Effector memory CD8-positive, alpha-beta T cell (primary cell): ENCODE results near the gene SMAGP.

Experiments
- ATAC-seq: fragments of 150-1000 bp; cut with Tn5 transposase; replicated peaks from 2 replicates; pipeline ENCODE4 v1.10.0; 2021; ENCODE audit warnings: mild to moderate bottlenecking, moderate library complexity
- DNase-seq, 3 experiments: peaks; one replicate each; pipeline ENCODE4 v3.0.0; 2021
- H3K27ac Mint-ChIP-seq, 2 donors: one replicate each; pipeline ENCODE4 v1.8.0; 2022; ENCODE audit warnings: mild to moderate bottlenecking in 2 of 2, mixed read lengths in 2 of 2, moderate library complexity in 2 of 2
- H3K27me3 Mint-ChIP-seq, 2 donors: one replicate each; pipeline ENCODE4 v1.8.0; 2022; ENCODE audit warnings: mixed read lengths in 2 of 2
- H3K36me3 Mint-ChIP-seq: one replicate; pipeline ENCODE4 v1.8.0; 2022; ENCODE audit warnings: mild to moderate bottlenecking, moderate library complexity, mixed read lengths; ENCODE audit not compliant: insufficient read depth
- H3K4me1 Mint-ChIP-seq, 2 donors: one replicate each; pipeline ENCODE4 v1.8.0; 2022; ENCODE audit warnings: low read depth in 2 of 2, mixed read lengths in 2 of 2
- H3K4me3 Mint-ChIP-seq, 2 donors: one replicate each; pipeline ENCODE4 v1.8.0; 2022; ENCODE audit warnings: mild to moderate bottlenecking in 2 of 2, mixed read lengths in 2 of 2, moderate library complexity in 2 of 2
- H3K9me3 Mint-ChIP-seq, 2 donors: one replicate each; pipeline ENCODE4 v1.8.0; 2022; ENCODE audit warnings: mixed read lengths in 2 of 2

The SMAGP gene

GRCh38 chr12:51247523-51248206, 22.6 kb downstream of the SMAGP start:
- peak overlapping the region in 1 of 2 donors; percentile 56 for H3K4me3 Mint-ChIP-seq
- no peaks in the 10 kb centered on the region for H3K27me3 Mint-ChIP-seq
- H3K27ac Mint-ChIP-seq = peak overlapping the region; percentile 46 to 91
- ATAC-seq (no peak), DNase-seq (no peak)
- H3K4me1 Mint-ChIP-seq = peaks cover 37 to 41% of the 10 kb centered on the region in 2 donors
- no peaks in the 10 kb centered on the region for H3K9me3 Mint-ChIP-seq
- peaks cover 44% of the 10 kb centered on the region for H3K36me3 Mint-ChIP-seq

- H3K27ac Mint-ChIP-seq = peak overlapping the region; percentile 91 to 92
- DNase-seq = peak in 2 of 3 experiments; percentile 20 to 26
- peak overlapping the region in 1 of 2 donors; percentile 56 for H3K4me3 Mint-ChIP-seq
- peaks cover 54% of the 10 kb centered on the region for H3K36me3 Mint-ChIP-seq
- peaks cover 42 to 51% of the 10 kb centered on the region in 2 donors for H3K4me1 Mint-ChIP-seq
- ATAC-seq = peak; percentile 77
- no peaks in the 10 kb centered on the region for H3K9me3 Mint-ChIP-seq
- no peaks in the 10 kb centered on the region for H3K27me3 Mint-ChIP-seq
Measured at GRCh38 chr12:51246254-51246853, 23.9 kb downstream of the SMAGP start.

DNA sequence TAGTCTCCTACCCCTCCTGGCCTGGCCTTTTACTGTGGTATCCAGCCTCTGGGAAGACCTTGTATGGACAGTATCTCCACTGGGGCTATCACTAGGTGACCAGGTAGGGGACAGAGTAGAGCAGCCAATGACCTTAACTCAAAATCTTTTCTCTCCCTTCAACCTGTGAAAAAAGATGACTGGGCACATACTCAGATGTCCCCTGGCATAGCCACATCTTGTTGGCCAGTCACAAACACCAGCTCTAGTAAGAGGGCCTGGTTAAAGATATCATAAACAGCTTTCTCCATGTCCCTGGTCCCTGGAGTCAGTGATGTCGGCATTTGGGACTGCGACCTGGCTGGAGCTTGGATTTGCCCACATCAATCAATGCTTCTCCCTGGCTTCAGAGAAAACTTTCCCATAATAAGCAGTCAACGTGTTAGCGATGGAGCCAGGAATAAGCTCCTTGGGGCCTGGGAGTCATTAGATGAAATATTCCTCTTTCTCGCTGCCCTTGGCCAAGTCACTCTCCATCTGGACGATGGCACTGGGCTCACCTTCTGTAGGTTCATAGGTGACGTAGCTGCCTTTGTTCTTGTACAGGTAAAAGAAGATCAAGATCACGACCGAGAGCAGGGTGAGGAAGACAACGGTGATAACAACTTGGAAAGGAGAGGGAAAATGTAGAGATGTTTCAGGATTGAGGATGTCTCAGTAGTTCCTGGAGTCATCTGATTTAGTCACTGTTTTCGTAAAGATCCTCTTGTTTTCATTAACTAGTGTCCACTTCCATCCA, 24.6 kb downstream of the SMAGP start:
- Mint-ChIP-seq H3K36me3 (peaks cover 61% of the 10 kb centered on the region), H3K27ac (peak overlapping the region; percentile 91 to 92), H3K9me3 (no peaks in the 10 kb centered on the region), H3K4me1 (peaks cover 46 to 58% of the 10 kb centered on the region in 2 donors), H3K4me3 (no peak overlapping the region), H3K27me3 (no peaks in the 10 kb centered on the region)
- no peak for DNase-seq
- no peak for ATAC-seq

DNA sequence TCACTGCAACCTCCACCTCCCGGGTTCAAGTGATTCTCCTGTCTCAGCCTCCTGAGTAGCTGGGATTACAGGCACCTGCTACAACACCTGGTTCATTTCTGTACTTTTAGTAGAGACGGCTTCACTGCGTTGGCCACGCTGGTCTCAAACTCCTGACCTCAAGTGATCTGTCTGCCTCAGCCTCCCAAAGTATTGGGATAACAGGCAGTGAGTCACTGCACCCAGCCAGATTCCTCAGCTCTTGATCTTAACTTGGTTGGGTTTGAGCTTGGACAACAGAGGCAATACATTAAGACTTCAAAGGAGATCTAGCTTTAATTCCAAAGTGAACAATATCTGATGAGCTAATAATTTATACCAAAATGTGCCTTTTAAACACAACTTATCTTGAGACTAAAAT, 25.9 kb downstream of the SMAGP start:
- no peak for ATAC-seq
- Mint-ChIP-seq H3K4me3 (no peak overlapping the region), H3K27ac (peak overlapping the region in 1 of 2 donors; percentile 91), H3K27me3 (no peaks in the 10 kb centered on the region), H3K9me3 (no peaks in the 10 kb centered on the region), H3K4me1 (peaks cover 57 to 69% of the 10 kb centered on the region in 2 donors), H3K36me3 (peaks cover 71% of the 10 kb centered on the region)
- DNase-seq = no peak

DNA sequence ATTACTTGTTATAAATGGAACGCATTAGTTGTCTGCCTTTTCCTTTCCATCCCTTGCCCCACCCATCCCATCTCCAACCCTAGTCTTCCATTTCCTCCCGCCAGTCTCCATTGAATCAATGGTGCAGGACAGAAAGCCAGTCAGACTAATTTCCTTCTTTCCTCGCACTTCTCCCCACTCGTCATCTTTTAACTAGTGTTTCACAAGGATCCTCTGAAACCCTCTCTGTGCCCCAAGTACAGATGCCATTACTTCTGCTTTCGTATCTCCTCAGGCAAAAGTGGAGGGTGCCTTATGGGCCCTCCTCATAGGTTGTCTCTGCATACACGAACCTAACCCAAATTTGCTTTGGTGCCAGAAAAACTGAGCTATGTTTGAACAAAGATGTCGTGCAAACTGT, 27.3 kb downstream of the SMAGP start:
- peaks cover 85% of the 10 kb centered on the region for H3K36me3 Mint-ChIP-seq
- H3K9me3 Mint-ChIP-seq = no peaks in the 10 kb centered on the region
- no peak for DNase-seq
- no peaks in the 10 kb centered on the region for H3K27me3 Mint-ChIP-seq
- no peak overlapping the region for H3K4me3 Mint-ChIP-seq
- peaks cover 57 to 73% of the 10 kb centered on the region in 2 donors for H3K4me1 Mint-ChIP-seq
- peak overlapping the region in 1 of 2 donors; percentile 59 for H3K27ac Mint-ChIP-seq
- no peak for ATAC-seq

GRCh38 chr12:51242120-51242519, 28.1 kb downstream of the SMAGP start:
- Mint-ChIP-seq H3K9me3 (no peaks in the 10 kb centered on the region), H3K27ac (peak overlapping the region in 1 of 2 donors; percentile 59), H3K4me1 (peaks cover 52 to 68% of the 10 kb centered on the region in 2 donors), H3K27me3 (no peaks in the 10 kb centered on the region), H3K36me3 (peaks cover 88% of the 10 kb centered on the region), H3K4me3 (peak overlapping the region in 1 of 2 donors; percentile 27)
- DNase-seq (no peak), ATAC-seq (no peak)

- no peak for DNase-seq
- Mint-ChIP-seq H3K36me3 (peaks cover 82% of the 10 kb centered on the region), H3K27ac (peak overlapping the region in 1 of 2 donors; percentile 100), H3K27me3 (no peaks in the 10 kb centered on the region), H3K4me3 (peak overlapping the region; percentile 95 to 97), H3K9me3 (no peaks in the 10 kb centered on the region), H3K4me1 (peaks cover 42 to 57% of the 10 kb centered on the region in 2 donors)
- no peak for ATAC-seq
Measured at GRCh38 chr12:51240971-51241370, 29.2 kb downstream of the SMAGP start.

DNA sequence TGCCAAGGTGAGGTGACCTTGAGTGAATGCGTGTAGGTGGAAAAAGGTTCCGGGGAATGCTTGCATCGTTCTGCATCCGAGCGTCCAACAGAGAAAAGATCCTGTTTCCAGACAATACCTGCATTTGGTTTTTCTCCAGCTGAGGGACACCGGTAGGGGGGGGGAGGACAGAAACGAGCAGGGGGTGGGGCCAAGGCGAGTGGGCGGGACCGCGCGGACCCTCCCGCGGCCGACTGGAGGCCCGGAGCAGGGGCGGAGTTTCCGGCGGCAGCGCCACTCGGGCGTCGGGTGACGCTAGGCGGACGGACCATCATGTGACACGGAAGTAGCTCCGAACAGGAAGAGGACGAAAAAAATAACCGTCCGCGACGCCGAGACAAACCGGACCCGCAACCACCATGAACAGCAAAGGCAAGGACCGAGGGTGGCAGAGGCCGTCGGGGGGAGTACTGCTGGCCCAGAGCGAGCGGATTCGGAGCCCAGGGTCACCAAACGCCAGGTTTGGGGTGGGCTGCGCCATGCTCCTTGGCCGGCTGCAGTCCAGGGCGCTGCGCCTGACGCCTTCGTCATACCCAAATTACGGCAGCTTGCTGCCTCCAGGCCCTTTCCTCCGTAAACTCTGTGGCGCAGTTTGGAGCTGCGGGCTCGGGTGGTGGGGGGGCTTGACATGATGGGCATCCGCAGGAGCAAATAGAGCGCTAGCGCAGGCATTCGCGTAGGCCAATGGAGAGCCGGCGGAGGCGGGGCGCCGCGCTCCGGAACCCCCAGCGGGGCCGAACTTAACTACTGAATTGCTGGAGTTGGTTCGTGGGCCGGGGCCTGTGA, 31.5 kb downstream of the SMAGP start, which contains the start of gene DAZAP2:
DAZAP2 (plus strand) TSS at position 317 of the 825 bp plus-strand sequence; CDS start at position 399, 82 bp downstream.
- Mint-ChIP-seq H3K27ac (peak within 1 kb of the TSS; percentile 100), H3K4me1 (peaks cover 33 to 45% of the 10 kb centered on the region in 2 donors), H3K27me3 (no peaks in the 10 kb centered on the region), H3K9me3 (no peaks in the 10 kb centered on the region), H3K36me3 (peaks cover 60% of the 10 kb centered on the region), H3K4me3 (peak within 1 kb of the TSS; percentile 95 to 97)
- DNase-seq (peak; percentile 90 to 91 (median 91)), ATAC-seq (peak; percentile 87)

DNA sequence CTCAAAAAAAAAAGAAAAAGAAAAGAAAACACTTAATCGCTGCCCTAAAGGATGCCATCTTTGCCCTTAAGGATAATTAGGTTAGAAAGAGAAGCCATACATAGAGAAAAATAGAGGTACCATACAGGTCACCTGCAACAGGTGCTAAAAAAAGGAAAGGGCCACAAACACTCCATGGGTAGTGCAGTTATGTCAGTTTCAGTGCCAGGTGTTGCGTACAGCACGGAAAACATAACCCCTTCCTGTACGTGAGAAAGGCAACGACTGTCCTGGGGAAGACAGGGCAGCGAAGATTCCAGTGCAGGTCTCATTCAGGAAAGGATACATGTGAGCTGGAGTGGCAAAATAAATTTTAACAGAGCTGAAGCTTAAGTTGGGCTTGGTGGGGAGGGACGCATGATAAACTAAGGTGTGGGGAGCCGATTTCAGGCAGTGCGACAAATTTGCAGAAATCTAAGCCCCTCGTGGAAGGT, 32.1 kb downstream of the SMAGP start:
- Mint-ChIP-seq H3K4me3 (peak overlapping the region; percentile 95 to 97), H3K36me3 (peaks cover 55% of the 10 kb centered on the region), H3K27ac (peak overlapping the region; percentile 100), H3K4me1 (peaks cover 31 to 43% of the 10 kb centered on the region in 2 donors), H3K27me3 (no peaks in the 10 kb centered on the region), H3K9me3 (no peaks in the 10 kb centered on the region)
- ATAC-seq (no peak), DNase-seq (no peak)

DNA sequence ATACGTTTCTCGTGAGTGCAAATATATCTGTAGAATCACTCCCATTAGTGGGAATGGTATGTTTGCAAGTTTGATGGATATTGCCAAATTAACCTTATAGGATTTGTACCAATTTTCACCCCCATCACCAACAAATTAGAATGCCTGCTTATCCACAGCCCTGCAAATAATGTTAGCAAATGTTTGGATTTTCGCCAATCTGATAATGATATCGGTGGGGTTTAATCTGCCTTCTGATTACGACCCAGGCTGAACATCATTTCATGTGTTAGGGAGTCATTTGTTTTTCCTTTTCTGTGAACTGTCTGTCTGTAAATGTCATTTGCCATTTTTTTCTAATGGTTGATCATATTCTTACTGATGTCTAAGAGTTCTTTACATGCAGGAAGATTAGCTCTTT, 35.7 kb downstream of the SMAGP start:
- ATAC-seq (no peak), DNase-seq (no peak)
- H3K27me3 Mint-ChIP-seq = no peaks in the 10 kb centered on the region
- no peaks in the 10 kb centered on the region for H3K9me3 Mint-ChIP-seq
- peaks cover 19% of the 10 kb centered on the region for H3K36me3 Mint-ChIP-seq
- H3K4me1 Mint-ChIP-seq = peaks cover 8 to 11% of the 10 kb centered on the region in 2 donors
- H3K4me3 Mint-ChIP-seq = no peak overlapping the region
- no peak overlapping the region for H3K27ac Mint-ChIP-seq

- DNase-seq = no peak
- no peaks in the 10 kb centered on the region for H3K9me3 Mint-ChIP-seq
- H3K4me3 Mint-ChIP-seq = no peak overlapping the region
- ATAC-seq = no peak
- no peak overlapping the region for H3K27ac Mint-ChIP-seq
- no peaks in the 10 kb centered on the region for H3K27me3 Mint-ChIP-seq
- peaks cover under 1% of the 10 kb centered on the region for H3K36me3 Mint-ChIP-seq
- H3K4me1 Mint-ChIP-seq = no peaks in the 10 kb centered on the region
Measured at GRCh38 chr12:51232642-51233041, 37.6 kb downstream of the SMAGP start.

DNA sequence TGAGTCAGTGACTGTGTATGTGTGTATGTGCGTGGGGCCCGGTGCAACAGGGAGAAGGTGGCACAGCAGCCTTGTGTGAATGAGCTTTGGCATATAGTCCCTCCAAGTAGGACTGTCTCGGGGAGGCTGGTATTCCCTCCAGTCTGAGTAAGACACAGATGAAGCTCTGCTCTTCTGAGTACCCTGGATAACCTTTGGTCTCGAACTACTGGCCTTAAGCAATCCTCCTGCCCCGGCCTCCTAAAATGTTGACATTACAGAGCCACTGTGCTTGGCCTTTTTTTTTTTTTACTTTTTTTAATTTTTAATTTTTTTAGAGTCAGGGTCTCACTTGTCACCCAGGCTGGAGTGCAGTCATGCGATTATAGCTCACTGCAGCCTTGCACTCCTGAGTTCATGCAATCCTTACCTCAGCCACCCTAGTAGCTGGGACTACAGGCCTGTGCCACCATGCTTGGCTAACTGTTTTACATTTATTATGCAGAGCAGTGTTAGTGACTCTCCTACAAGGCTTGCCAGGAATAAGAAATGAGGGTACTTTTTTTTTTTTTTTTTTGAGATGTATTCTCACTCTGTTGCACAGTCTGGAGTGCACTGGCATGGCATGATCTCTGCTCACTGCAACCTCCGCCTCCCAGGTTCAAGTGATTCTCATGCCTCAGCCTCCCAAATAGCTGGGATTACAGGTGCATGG, 41.0 kb downstream of the SMAGP start:
- no peaks in the 10 kb centered on the region for H3K27me3 Mint-ChIP-seq
- no peaks in the 10 kb centered on the region for H3K9me3 Mint-ChIP-seq

More for the DNA sequence above, 41.0 kb downstream of the SMAGP start:
- H3K4me1 Mint-ChIP-seq = no peaks in the 10 kb centered on the region
- peak overlapping the region in 1 of 2 donors; percentile 23 for H3K27ac Mint-ChIP-seq
- H3K36me3 Mint-ChIP-seq = no peaks in the 10 kb centered on the region
- no peak for ATAC-seq
- no peak for DNase-seq
- no peak overlapping the region for H3K4me3 Mint-ChIP-seq
